Trophoblast cell (in vitro differentiated cells and primary cell): ENCODE results near the gene ABCB4.
A peak's percentile ranks its signal among the peaks of the same experiment; 100 is the strongest.

Source experiments
- DNase-seq, 2 donors: peaks; one replicate each; pipeline ENCODE4 v3.0.0-alpha.2; 2016
- H2AFZ ChIP-seq: 2 replicates; pipeline ENCODE4 v1.6.1; 2013; ENCODE audit warnings: low read length, moderate library complexity, mild to moderate bottlenecking; ENCODE audit not compliant: insufficient read depth, poor library complexity
- H2AK5ac ChIP-seq: 2 replicates; pipeline ENCODE4 v1.6.1; 2013; ENCODE audit warnings: mild to moderate bottlenecking, low read length
- H2BK120ac ChIP-seq: 2 replicates; pipeline ENCODE4 v1.6.1; 2013; ENCODE audit warnings: low read length, mild to moderate bottlenecking, moderate library complexity; ENCODE audit not compliant: insufficient read depth, poor library complexity
- H2BK12ac ChIP-seq: 2 replicates; pipeline ENCODE4 v1.6.1; 2013; ENCODE audit warnings: mild to moderate bottlenecking, low read length, moderate library complexity
- H2BK5ac ChIP-seq: 2 replicates; pipeline ENCODE4 v1.6.1; 2013; ENCODE audit warnings: low read length, low read depth, moderate library complexity, mild to moderate bottlenecking; ENCODE audit not compliant: poor library complexity
- H3K14ac ChIP-seq: 2 replicates; pipeline ENCODE4 v1.6.1; 2013; ENCODE audit warnings: mild to moderate bottlenecking, low read length
- H3K18ac ChIP-seq: 2 replicates; pipeline ENCODE4 v1.6.1; 2013; ENCODE audit warnings: mild to moderate bottlenecking, low read length
- H3K23ac ChIP-seq: 2 replicates; pipeline ENCODE4 v1.6.1; 2013; ENCODE audit warnings: low read length
- H3K27ac ChIP-seq: 2 replicates; pipeline ENCODE4 v1.5.1; 2013; ENCODE audit warnings: low read depth, mild to moderate bottlenecking, inconsistent platforms, low read length, moderate library complexity
- H3K27me3 ChIP-seq: 2 replicates; pipeline ENCODE4 v1.6.1; 2013; ENCODE audit warnings: inconsistent platforms, mild to moderate bottlenecking, low read length, moderate library complexity; ENCODE audit not compliant: insufficient read depth
- H3K36me3 ChIP-seq, 2 experiments: 1 replicate in 1 of 2; 2 replicates in 1 of 2; pipeline ENCODE4 v1.6.1; 2013; ENCODE audit warnings: low read length in 2 of 2, mild to moderate bottlenecking in 2 of 2, moderate library complexity in 1 of 2; ENCODE audit not compliant: insufficient read depth in 2 of 2, control insufficient read depth in 1 of 2
- H3K4ac ChIP-seq: 2 replicates; pipeline ENCODE4 v1.6.1; 2013; ENCODE audit warnings: low read depth, mild to moderate bottlenecking, low read length, moderate library complexity
- H3K4me1 ChIP-seq, 2 experiments: 1 replicate in 1 of 2; 2 replicates in 1 of 2; pipeline ENCODE4 v1.6.1; 2013; ENCODE audit warnings: low read length in 2 of 2, mild to moderate bottlenecking in 2 of 2, moderate library complexity in 1 of 2; ENCODE audit not compliant: insufficient read depth in 2 of 2, control insufficient read depth in 1 of 2
- H3K4me2 ChIP-seq: 2 replicates; pipeline ENCODE4 v1.6.1; 2013; ENCODE audit warnings: inconsistent platforms, mild to moderate bottlenecking, low read length, moderate library complexity
- H3K4me3 ChIP-seq: 2 replicates; pipeline ENCODE4 v1.5.1; 2013; ENCODE audit warnings: mild to moderate bottlenecking, low read depth, low read length, inconsistent platforms
- H3K79me1 ChIP-seq: one replicate; pipeline ENCODE4 v1.6.1; 2013; ENCODE audit warnings: low read length
- H3K79me2 ChIP-seq: 2 replicates; pipeline ENCODE4 v1.6.1; 2013; ENCODE audit warnings: low read length, mild to moderate bottlenecking; ENCODE audit not compliant: control insufficient read depth, insufficient read depth, poor library complexity
- H3K9ac ChIP-seq: 2 replicates; pipeline ENCODE4 v1.6.1; 2013; ENCODE audit warnings: mild to moderate bottlenecking, low read length
- H3K9me3 ChIP-seq: 2 replicates; pipeline ENCODE4 v1.6.1; 2013; ENCODE audit warnings: low read depth, mild to moderate bottlenecking, control low read depth, inconsistent platforms, low read length; ENCODE audit not compliant: insufficient read depth
- H4K12ac ChIP-seq: 2 replicates; pipeline ENCODE4 v1.6.1; 2013; ENCODE audit warnings: low read depth, mild to moderate bottlenecking, low read length, moderate library complexity
- H4K8ac ChIP-seq: 2 replicates; pipeline ENCODE4 v1.6.1; 2013; ENCODE audit warnings: low read depth, mild to moderate bottlenecking, low read length, moderate library complexity
- H4K91ac ChIP-seq: one replicate; pipeline ENCODE4 v1.6.1; 2013; ENCODE audit warnings: low read depth, mild to moderate bottlenecking, low read length, moderate library complexity
- WGBS: extraction: QIAGEN DNeasy Blood & Tissue Kit; methylation state at CpG from one replicate; pipeline ENCODE4 v1.1.7; 2013; ENCODE audit warnings: missing lambda C conversion rate; ENCODE audit not compliant: insufficient read length, insufficient coverage; ENCODE audit errors: extremely low coverage; 5-methylcytosine and 5-hydroxymethylcytosine counted together

Gene ABCB4

GRCh38 chr7:87413951-87414793, 61.3 kb downstream of the ABCB4 start:
- Histone ChIP-seq H3K4me1 (peaks cover 3 to 5% of the 10 kb centered on the region in 2 experiments), H4K12ac (no peak overlapping the region), H3K79me1 (peaks cover 2% of the 10 kb centered on the region), H3K4ac (no peak overlapping the region), H3K27me3 (no peaks in the 10 kb centered on the region), H3K9ac (no peak overlapping the region), H3K9me3 (no peaks in the 10 kb centered on the region), H3K79me2 (no peaks in the 10 kb centered on the region), H3K27ac (peak overlapping the region; percentile 44), H3K23ac (no peak overlapping the region), H2AFZ (no peak overlapping the region), H4K91ac (peak overlapping the region; percentile 43), H2BK120ac (peak overlapping the region; percentile 40), H2BK12ac (no peak overlapping the region), H4K8ac (no peak overlapping the region), H3K4me2 (no peak overlapping the region), H3K14ac (no peak overlapping the region), H3K4me3 (no peak overlapping the region), H3K18ac (no peak overlapping the region), H2BK5ac (no peak overlapping the region), H2AK5ac (no peak overlapping the region), H3K36me3 (no peaks in the 10 kb centered on the region)
- no CpG with 5 or more reads among the region's 4 CpGs for WGBS
- peak; percentile 67 to 71 for DNase-seq

GRCh38 chr7:87413029-87413428, 62.5 kb downstream of the ABCB4 start:
- no peak overlapping the region for H3K23ac ChIP-seq
- H3K36me3 ChIP-seq: no peaks in the 10 kb centered on the region
- H3K14ac ChIP-seq: no peak overlapping the region
- no peak overlapping the region for H4K12ac ChIP-seq
- H2BK120ac ChIP-seq: no peak overlapping the region
- no peak overlapping the region for H3K4ac ChIP-seq
- H3K9me3 ChIP-seq: no peaks in the 10 kb centered on the region
- no peaks in the 10 kb centered on the region for H3K79me2 ChIP-seq
- H3K4me2 ChIP-seq: no peak overlapping the region
- no peak overlapping the region for H3K4me3 ChIP-seq
- peaks cover 3 to 5% of the 10 kb centered on the region in 2 experiments for H3K4me1 ChIP-seq
- WGBS: no CpG with 5 or more reads among the region's 1 CpG
- no peak overlapping the region for H2AFZ ChIP-seq
- no peaks in the 10 kb centered on the region for H3K27me3 ChIP-seq
- no peak overlapping the region for H4K8ac ChIP-seq
- peaks cover 2% of the 10 kb centered on the region for H3K79me1 ChIP-seq
- no peak for DNase-seq
- no peak overlapping the region for H2BK12ac ChIP-seq
- no peak overlapping the region for H4K91ac ChIP-seq
- no peak overlapping the region for H2BK5ac ChIP-seq
- no peak overlapping the region for H2AK5ac ChIP-seq
- H3K18ac ChIP-seq: no peak overlapping the region
- H3K9ac ChIP-seq: no peak overlapping the region
- H3K27ac ChIP-seq: no peak overlapping the region

DNA sequence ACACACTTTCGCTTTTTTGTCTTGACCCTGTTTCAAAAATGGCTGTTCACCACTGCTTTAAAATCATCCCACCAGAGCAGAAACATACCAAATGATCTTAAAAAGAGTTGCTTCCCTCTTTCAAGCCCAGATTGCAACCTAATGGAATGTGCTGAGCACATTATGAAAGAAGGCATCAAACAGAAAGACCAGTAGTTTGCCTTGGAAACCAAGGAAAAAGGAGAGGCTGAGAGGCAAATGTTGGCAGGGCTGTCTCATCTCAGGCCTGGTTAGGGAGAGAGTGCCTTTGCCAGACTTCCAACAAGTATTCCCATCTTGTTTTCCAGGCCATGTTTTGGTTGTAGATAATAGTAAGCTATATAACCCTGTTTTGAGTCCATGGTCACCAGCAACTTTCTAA, 64.3 kb downstream of the ABCB4 start:
- no peak for DNase-seq
- no peaks in the 10 kb centered on the region for H3K79me2 ChIP-seq
- H2BK5ac ChIP-seq: no peak overlapping the region
- H3K4me3 ChIP-seq: no peak overlapping the region
- H3K27ac ChIP-seq: no peak overlapping the region
- H3K9ac ChIP-seq: no peak overlapping the region
- no peak overlapping the region for H2BK12ac ChIP-seq
- no peaks in the 10 kb centered on the region for H3K27me3 ChIP-seq
- H2BK120ac ChIP-seq: no peak overlapping the region
- no peak overlapping the region for H3K18ac ChIP-seq
- no peak overlapping the region for H3K4me2 ChIP-seq
- no peak overlapping the region for H3K4ac ChIP-seq
- H3K36me3 ChIP-seq: no peaks in the 10 kb centered on the region
- no peak overlapping the region for H2AFZ ChIP-seq
- H4K12ac ChIP-seq: no peak overlapping the region
- WGBS: no CpG with 5 or more reads among the region's 1 CpG
- no peak overlapping the region for H3K14ac ChIP-seq
- H2AK5ac ChIP-seq: no peak overlapping the region
- no peaks in the 10 kb centered on the region for H3K9me3 ChIP-seq
- no peak overlapping the region for H4K91ac ChIP-seq
- peaks cover 3 to 5% of the 10 kb centered on the region in 2 experiments for H3K4me1 ChIP-seq
- H3K23ac ChIP-seq: no peak overlapping the region
- H3K79me1 ChIP-seq: peaks cover 2% of the 10 kb centered on the region
- no peak overlapping the region for H4K8ac ChIP-seq

- Histone ChIP-seq H2BK12ac (no peak overlapping the region), H3K79me1 (no peaks in the 10 kb centered on the region)
- DNase-seq: no peak
Measured at GRCh38 chr7:87404674-87405073, 70.8 kb downstream of the ABCB4 start.

More at GRCh38 chr7:87404674-87405073, 70.8 kb downstream of the ABCB4 start:
- Histone ChIP-seq H3K23ac (no peak overlapping the region), H4K12ac (no peak overlapping the region), H3K14ac (no peak overlapping the region), H3K27ac (no peak overlapping the region), H3K27me3 (no peaks in the 10 kb centered on the region), H2AFZ (no peak overlapping the region), H3K18ac (no peak overlapping the region), H3K4me1 (no peaks in the 10 kb centered on the region), H2BK120ac (no peak overlapping the region), H3K9me3 (no peaks in the 10 kb centered on the region), H4K8ac (no peak overlapping the region), H4K91ac (no peak overlapping the region), H3K4me3 (no peak overlapping the region), H3K4ac (no peak overlapping the region), H2AK5ac (no peak overlapping the region), H3K36me3 (no peaks in the 10 kb centered on the region), H3K79me2 (no peaks in the 10 kb centered on the region), H3K4me2 (no peak overlapping the region), H2BK5ac (no peak overlapping the region), H3K9ac (no peak overlapping the region)
